ENCODE data around the gene GRK4.

GRK4 gene

DNA sequence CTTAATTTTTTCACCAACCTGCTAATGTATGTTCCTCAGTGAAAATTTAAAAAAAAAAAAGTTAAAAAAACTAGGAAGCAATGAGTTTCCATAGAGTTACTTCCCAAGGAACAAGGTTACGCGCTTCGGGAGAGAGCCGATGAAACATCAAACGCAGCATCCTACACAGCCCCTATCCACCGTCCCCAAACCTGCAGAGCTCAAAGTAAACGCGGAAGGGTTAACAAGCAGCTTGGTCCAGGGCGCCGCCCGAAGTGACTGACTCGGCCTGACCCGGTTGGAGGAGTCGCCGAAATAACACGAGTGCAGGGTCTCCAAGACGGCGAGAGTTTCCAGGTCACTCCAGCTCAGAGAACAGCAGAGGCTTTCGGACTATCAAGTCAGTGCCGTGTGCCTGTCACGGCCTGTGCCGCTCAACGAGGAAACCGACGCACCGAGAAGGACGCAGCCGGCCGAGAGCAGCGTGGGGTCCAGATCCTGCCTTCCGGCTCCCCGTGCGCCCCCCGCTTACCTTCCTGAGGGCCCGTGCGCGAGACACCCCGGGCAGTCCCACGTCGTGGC, 677 bp upstream of the GRK4 start:
- peak overlapping the region; percentile 68 for H3K4me3 ChIP-seq (replicated peaks; ENCODE audit: insufficient read depth, low read length)
- DNase-seq (ENCODE audit: low read depth in 1 of 2, low spot score in 1 of 2): peak in 1 of 2 experiments; percentile 46
- TF ChIP-seq SPI1 (IDR thresholded peaks at IDR 0.05; ENCODE audit: borderline replicate concordance, low read depth): no peak
- TF ChIP-seq POLR2AphosphoS5 (IDR thresholded peaks at IDR 0.05; ENCODE audit: low read depth): no peak
- no peak for TF ChIP-seq REST (IDR thresholded peaks at IDR 0.05; ENCODE audit: insufficient replicate concordance, low read depth)
- no peak for TF ChIP-seq GABPA (IDR thresholded peaks at IDR 0.05; ENCODE audit: low read depth)
- TF ChIP-seq CTCF (IDR thresholded peaks at IDR 0.05; ENCODE audit: insufficient read depth, low read length): no peak
- no peaks in the 10 kb centered on the region for H3K27me3 ChIP-seq (ENCODE audit: insufficient read depth, poor library complexity, severe bottlenecking)
- peak overlapping the region; percentile 91 for H3K27ac ChIP-seq (replicated peaks)

- Histone ChIP-seq H3K27me3 (ENCODE audit: insufficient read depth, poor library complexity, severe bottlenecking) (no peaks in the 10 kb centered on the region), H3K27ac (replicated peaks) (peak overlapping the region; percentile 37; the same call in 1 of the 2 replicates), H3K4me3 (replicated peaks; ENCODE audit: insufficient read depth, low read length) (peak overlapping the region; percentile 68)
- TF ChIP-seq REST (IDR thresholded peaks at IDR 0.05; ENCODE audit: insufficient replicate concordance, low read depth) (no peak), CTCF (IDR thresholded peaks at IDR 0.05; ENCODE audit: insufficient read depth, low read length) (no peak), GABPA (IDR thresholded peaks at IDR 0.05; ENCODE audit: low read depth) (no peak), SPI1 (IDR thresholded peaks at IDR 0.05; ENCODE audit: borderline replicate concordance, low read depth) (no peak), POLR2AphosphoS5 (IDR thresholded peaks at IDR 0.05; ENCODE audit: low read depth) (no peak)
- peak in 1 of 2 experiments; percentile 18 for DNase-seq (ENCODE audit: low read depth in 1 of 2, low spot score in 1 of 2)
These were observed 648 bp downstream of the GRK4 start for GRCh38 chr4:2963966-2964471.

- TF ChIP-seq CTCF (IDR thresholded peaks at IDR 0.05; ENCODE audit: insufficient read depth, low read length) (no peak), GABPA (IDR thresholded peaks at IDR 0.05; ENCODE audit: low read depth) (no peak), SPI1 (IDR thresholded peaks at IDR 0.05; ENCODE audit: borderline replicate concordance, low read depth) (no peak), POLR2AphosphoS5 (IDR thresholded peaks at IDR 0.05; ENCODE audit: low read depth) (no peak), REST (IDR thresholded peaks at IDR 0.05; ENCODE audit: insufficient replicate concordance, low read depth) (no peak)
- H3K4me3 ChIP-seq (replicated peaks; ENCODE audit: insufficient read depth, low read length): no peak overlapping the region
- no peak overlapping the region for H3K27ac ChIP-seq (replicated peaks)
- no peak for DNase-seq (ENCODE audit: low read depth in 1 of 2, low spot score in 1 of 2)
- H3K27me3 ChIP-seq (ENCODE audit: insufficient read depth, poor library complexity, severe bottlenecking): no peaks in the 10 kb centered on the region
These were observed 1.4 kb downstream of the GRK4 start for GRCh38 chr4:2964706-2965258.

Data from HL-60 (cell line).